COLO829 (cell line): ENCODE results near the gene SRPK1.
"Not testable (repeated sequence)": the region's sequence is repeated elsewhere in the genome, so short reads cannot be mapped to it uniquely, and the experiment has no call there.

Experiments
- DNase-seq: peaks from one replicate; pipeline ENCODE4 v3.0.0; 2012; ENCODE audit warnings: low spot score

Gene SRPK1

DNA sequence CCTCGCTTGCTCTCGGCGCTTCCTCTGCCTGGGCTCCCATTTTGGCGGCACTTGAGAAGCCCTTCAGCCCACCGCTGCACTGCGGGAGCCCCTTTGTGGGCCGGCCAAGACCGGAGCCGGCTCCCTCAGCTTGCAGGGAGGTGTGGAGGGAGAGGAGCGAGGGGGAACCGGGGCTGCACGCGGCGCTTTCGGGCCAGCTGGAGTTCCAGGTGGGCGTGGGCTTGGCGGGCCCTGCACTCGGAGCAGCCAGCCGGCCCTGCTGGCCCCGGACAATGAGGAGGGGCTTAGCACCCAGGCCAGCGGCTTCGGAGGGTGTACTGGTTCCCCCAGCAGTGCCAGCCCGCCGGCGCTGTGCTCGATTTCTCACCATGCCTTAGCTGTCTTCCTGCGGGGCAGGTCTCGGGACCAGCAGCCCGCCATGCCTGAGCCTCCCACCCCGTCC lies 10.2 kb upstream of the SRPK1 start:
- no peak for DNase-seq

GRCh38 chr6:35929601-35930000 lies 8.7 kb upstream of the SRPK1 start:
- no peak for DNase-seq

- DNase-seq, result no peak
These were observed 5.8 kb upstream of the SRPK1 start for GRCh38 chr6:35926509-35927215.

DNA sequence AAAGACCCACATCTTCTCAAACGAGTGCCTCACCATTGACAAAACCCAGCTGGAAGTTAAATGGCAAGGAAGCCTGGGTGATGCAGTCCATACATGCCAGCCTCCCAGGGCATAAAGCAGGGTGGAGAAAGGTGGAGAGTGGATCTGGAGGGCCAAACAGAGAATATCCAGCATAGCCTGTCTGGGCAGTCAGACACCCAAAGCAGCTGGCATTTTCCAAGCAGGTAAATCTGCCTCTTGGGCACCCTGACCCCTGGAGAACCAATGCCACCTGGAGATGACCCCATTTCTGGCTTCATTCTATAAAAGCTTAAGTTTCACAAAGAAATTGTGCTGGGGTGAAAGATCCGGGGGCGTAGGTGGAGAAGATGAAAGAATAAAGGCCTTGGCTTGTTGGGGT lies 5.1 kb upstream of the SRPK1 start:
- no peak for DNase-seq

- DNase-seq, result no peak
These were observed 3.2 kb upstream of the SRPK1 start for GRCh38 chr6:35924146-35924545.

GRCh38 chr6:35922139-35922554 lies 1.2 kb upstream of the SRPK1 start:
- DNase-seq, result no peak

GRCh38 chr6:35919827-35920751 lies 809 bp downstream of the SRPK1 start:
- peak; percentile 33 for DNase-seq

DNA sequence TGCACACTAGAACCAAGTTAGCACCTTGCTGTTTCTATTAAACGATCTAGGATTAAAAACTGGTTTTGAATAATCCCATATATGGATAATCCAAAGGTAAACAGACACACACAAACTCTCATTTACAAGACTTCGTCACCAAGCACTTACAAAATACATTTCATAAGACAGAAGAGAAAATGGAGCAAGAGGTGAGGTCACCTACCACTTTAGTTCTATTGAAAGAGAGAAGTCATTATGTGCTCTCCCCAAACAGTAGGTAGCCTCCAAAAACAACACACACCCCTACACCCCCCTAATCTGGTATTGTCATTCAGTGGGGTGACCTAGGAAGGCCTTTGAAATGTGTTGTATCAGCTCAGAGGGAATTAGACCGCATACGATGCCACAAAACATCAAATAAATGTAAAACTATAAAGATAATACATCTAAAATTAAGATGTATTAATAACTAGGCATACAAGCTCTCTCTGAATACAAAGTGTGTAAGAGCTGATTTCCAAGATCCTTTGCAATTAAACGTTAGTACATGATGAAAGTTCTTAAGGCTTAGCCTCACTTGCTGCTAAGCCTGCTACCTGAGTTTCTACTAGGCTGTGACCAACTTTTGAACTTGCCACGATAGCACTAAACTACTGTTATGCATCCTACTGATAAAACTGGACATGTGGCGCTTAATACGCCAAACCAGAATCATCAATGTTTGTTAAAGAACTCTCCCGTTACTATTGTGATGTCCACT lies 1.6 kb downstream of the SRPK1 start:
- no peak for DNase-seq

- not testable (repeated sequence) for DNase-seq
These were observed 4.0 kb downstream of the SRPK1 start for GRCh38 chr6:35916893-35917292.

DNA sequence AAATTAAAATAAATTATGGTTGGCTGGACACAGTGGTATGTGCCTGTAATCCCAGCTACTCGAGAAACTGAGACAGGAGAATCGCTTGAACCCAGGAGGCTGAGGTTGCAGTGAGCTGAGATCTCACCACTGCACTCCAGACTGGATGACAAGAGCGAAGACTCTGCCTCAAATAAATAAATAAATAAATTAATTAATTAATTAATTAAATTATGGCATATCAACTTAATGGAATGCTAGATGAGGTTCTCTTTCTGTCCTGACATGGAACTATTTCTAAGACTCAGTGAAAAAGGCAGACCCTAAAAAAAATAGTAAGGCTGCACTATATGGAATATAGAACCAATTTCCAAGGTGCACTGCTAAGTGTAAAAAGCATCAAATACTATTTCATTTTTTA lies 4.8 kb downstream of the SRPK1 start:
- no peak for DNase-seq

DNA sequence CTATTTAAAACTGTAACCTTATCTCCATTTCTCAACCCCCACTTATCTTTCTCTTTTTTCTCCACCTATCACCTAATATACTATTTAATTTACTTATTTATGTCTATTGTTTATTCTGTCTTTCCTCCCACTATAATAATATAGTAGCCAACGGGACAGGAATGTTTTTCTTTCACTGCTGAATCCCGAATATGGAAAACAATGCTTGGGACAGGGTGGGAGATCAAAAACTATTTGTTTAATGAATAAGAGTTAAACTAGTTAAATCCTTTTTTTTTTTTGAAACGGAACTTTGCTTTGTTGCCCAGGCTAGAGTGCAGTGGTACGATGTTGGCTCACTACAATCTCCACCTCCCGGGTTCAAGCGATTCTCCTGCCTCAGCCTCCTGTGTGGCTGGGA lies 6.4 kb downstream of the SRPK1 start:
- no peak for DNase-seq

DNA sequence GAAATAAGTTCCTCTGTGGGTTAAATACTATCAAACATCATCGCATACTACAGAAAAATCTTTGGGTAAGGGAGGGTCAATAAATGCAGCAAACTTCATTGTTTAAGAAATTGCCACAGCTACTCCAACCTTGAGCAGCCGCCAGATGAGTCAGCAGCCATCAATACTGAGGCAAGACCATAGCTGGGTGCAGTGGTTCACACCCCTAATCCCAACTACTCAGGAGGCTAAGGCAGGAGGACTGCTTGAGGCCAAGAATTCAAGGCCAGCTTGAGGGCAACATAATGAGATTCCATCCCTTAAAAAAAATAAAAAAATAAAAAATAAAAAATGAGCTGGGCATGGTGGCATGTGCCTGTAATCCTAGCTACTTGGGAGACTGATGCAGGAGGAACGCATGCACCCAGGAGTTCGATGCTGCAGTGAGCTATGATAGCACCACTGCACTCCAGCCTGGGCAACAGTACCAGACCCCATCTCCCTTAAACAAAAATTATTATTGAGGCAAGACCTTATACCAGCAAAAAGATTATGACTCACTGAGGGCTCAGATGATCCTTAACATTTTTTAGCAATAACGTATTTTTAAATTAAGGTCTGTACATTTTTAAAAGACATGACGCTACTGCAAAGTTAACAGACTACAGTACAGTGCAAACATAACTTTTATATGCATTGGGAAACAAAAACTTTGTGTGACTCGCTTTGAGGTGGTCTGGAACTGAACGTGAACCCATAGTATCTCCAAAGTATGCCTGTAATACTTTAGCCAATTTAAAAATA lies 8.8 kb downstream of the SRPK1 start:
- no peak for DNase-seq

DNA sequence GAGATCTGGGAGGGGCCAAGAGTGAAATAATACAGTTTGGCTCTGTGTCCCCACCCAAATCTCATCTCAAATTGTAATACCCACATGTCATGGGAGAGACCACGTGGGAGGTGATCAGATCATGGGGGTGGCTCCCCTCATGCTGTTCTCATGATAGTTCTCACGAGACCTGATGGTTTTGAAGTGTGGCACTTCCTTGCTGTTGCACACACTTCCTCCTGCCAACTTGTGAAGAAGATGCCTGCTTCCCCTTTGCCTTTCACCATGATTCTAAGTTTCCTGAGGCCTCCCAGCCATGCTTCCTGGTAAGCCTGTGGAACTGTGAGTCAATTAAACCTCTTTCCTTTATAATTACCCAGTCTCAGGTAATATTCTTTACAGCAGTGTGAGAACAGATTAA lies 11.3 kb downstream of the SRPK1 start:
- DNase-seq, result not testable (repeated sequence)

DNA sequence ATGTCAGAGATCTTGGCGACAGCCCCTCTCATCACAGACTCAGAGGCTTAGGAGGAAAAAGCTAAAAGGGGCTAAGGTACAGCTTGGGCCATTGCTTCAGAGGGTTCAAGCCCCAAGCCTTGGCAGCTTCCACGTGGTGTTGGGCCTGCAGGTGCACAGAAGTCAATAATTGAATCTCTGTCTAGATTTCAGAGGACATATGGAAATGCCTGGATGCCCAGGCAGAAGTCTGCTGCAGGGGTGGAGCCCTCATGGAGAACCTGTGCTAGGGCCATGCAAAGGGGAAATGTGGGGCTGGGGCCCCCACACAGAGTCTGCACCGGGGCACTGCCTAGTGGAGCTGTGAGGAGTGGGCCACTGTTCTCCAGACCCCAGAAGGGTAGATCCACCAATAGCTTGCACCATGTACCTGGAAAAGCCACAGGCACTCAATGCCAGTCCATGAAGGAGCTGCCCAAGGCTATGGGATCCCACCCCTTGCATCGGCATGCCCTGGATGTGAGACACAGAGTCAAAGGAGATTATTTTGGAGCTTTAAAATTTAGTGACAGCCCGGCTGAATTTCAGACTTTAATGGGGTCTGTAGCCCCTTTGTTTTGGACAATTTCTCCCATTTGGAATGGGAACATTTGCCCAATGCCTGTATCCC lies 12.0 kb downstream of the SRPK1 start:
- DNase-seq, result not testable (repeated sequence)

- DNase-seq, result no peak
These were observed 13.1 kb downstream of the SRPK1 start for GRCh38 chr6:35907750-35908149.

- no peak for DNase-seq
These were observed 14.4 kb downstream of the SRPK1 start for GRCh38 chr6:35906499-35906846.

DNA sequence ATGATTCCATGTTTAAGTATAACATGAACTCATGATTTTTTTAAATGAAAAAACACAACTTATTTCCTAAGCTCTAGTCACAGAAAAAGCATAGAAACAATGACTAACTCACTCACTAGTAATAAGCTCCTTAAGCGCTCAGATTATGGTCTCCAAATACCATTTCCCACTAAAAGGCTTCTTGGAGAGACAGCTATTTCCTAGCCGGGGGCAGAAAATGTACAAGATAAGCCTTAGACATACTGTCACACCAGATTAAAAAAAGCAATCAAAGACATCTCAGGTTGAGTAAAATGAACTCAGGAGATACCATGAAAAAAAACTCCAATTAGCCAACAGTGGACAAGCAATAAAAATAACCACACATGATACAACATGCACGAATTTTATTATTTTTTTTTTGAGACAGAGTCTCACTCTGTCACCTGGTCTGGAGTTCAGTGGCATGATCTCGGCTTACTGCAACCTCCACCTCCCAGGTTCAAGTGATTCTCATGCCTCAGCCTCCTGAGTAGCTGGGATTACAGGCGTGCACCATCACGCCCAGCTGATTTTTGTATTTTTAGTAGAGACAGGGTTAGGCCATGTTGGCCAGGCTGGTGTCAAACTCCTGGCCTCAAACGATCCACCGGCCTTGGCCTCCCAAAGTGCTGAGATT lies 14.9 kb downstream of the SRPK1 start:
- DNase-seq, result no peak

DNA sequence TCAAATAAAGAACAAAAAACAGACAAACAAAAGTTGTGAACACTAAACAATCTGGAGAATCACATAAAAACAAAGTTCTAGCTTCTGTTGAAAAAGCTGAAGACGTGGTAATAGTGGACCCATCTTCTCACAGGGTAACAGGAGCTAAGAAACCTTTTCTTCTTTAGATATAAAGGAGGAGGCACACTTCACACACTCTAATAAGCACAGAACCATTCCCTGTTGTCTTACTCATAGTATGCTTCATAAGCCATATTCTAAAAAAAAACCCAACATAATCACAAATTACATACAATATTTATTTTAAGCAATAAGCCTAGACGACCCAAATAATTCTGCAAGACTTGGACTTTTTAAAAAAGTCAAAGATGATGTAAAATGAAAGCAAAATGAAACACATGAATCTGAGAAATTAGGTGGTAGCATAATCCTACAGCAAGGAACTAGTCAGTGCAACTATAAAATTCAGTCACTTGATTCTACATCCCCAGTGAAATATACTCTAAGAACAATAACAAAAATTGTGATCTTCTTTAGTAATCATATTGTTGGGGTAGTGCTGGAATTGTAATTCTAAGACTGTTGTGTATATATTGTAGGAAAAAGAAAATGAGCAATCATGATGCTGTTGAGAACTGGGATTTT lies 15.6 kb downstream of the SRPK1 start:
- no peak for DNase-seq

DNA sequence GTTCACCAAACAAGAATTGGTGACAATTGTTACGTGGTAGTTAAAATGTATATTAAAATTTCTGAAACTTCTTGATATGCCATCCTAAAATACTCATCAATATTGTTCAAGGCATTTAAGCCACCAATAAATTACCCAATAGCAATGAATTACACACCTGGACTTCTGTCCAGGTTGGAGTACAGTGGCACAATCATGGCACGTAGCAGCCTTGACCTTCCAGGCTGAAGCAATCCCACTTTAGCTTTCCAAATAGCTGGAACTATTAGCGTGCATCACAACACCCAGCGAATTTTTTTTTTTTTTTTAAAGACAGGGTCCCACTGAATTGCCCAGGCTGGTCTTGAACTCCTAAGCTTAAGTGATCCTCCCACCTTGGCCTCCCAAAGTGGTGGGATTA lies 17.2 kb downstream of the SRPK1 start:
- DNase-seq, result no peak

DNA sequence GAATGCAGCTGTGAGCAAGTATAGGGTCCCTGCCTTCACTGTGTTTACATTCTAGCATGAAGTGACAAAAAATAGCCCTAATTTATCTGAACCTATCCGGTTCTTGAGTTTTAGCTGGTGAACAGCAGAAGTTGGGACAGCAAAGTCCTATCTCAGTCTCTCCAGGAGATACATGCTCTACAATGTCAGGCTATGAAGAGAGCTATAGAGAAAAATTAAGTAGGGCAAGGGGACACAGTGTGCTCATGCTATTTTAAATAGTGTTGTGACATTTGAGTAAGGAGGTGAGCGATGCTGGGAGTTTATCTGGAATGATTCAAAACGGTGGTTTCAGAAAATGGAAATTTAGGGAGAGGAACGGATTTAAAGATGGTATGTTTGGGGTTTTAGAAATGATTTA lies 20.4 kb downstream of the SRPK1 start:
- no peak for DNase-seq
